Body of pancreas (tissue), 4 donors: ENCODE results near the gene PPP2R5B.

Source experiments
- CTCF ChIP-seq, 7 experiments: fragments of 450-650 bp in 4 of 7; fragments of 200-600 bp in 3 of 7; sonication (generic) in 3 of 7; IDR thresholded peaks; one replicate each; pipeline ENCODE4 v1.5.1; 2016 to 2019; ENCODE audit warnings: antibody characterized with exemption in 7 of 7
- POLR2A ChIP-seq, 3 donors: fragments of 450-650 bp; IDR thresholded peaks; one replicate each; pipeline ENCODE4 v1.6.1; 2016; ENCODE audit warnings: antibody characterized with exemption in 3 of 3, mild to moderate bottlenecking in 2 of 3

- TF ChIP-seq CTCF (IDR thresholded peaks at IDR 0.05) (no peak), POLR2A (IDR thresholded peaks at IDR 0.05) (no peak)
These were observed 29.6 kb upstream of the PPP2R5B start for GRCh38 chr11:64894812-64895452.
